Panc1 (cell line): Measurements from ENCODE around the gene BICRA. TPM values are rescaled to one million over a fixed set of nuclear protein-coding genes. Genes with fewer than 3 reads are reported as not detected.
"Not testable (repeated sequence)": the region's sequence is repeated elsewhere in the genome, so short reads cannot be mapped to it uniquely, and the experiment has no call there.

ENCODE experiments used
- ATAC-seq: fragments of 200-7000 bp; cut with Tn5 transposase; 2 replicates; pipeline ENCODE4 v1.9.1; 2020; ENCODE audit warnings: mild to moderate bottlenecking, moderate library complexity
- BruUV-seq: library from RNA; stranded (reverse); fragments of 400-500 nt; replicated peaks from 2 replicates; lab custom pipeline; 2021; lab: Mats Ljungman, UMichigan
- CTCF ChIA-PET: fragments of 300-600 bp; sonication (Branson Sonifier 250); formaldehyde crosslinking; loops from one replicate; lab custom pipeline; 2022; ENCODE audit warnings: antibody characterized with exemption; lab: Charles Lee
- POLR2A ChIA-PET: fragments of 300-600 bp; sonication (Branson Sonifier 250); formaldehyde crosslinking; loops from one replicate; lab custom pipeline; 2022; ENCODE audit warnings: antibody characterized with exemption; lab: Charles Lee
- DNase-seq: peaks from one replicate; pipeline ENCODE4 v3.0.0-alpha.2; 2010; ENCODE audit warnings: low read depth, low spot score
- H3K27ac ChIP-seq: 2 replicates; pipeline ENCODE4 v1.5.1; 2011; ENCODE audit warnings: mild to moderate bottlenecking, low read length, inconsistent platforms
- H3K27me3 ChIP-seq: fragments of 200-500 bp; sonication (Bioruptor generic); 2 replicates; pipeline ENCODE4 v1.6.0; 2014; ENCODE audit warnings: low read length, inconsistent platforms; ENCODE audit not compliant: control insufficient read depth, insufficient read depth
- H3K36me3 ChIP-seq: fragments of 200-500 bp; sonication (Bioruptor generic); 2 replicates; pipeline ENCODE4 v1.5.1; 2014; ENCODE audit warnings: inconsistent platforms, mild to moderate bottlenecking, low read length, moderate library complexity; ENCODE audit not compliant: control insufficient read depth, insufficient read depth
- H3K4me1 ChIP-seq: 2 replicates; pipeline ENCODE4 v1.5.1; 2011; ENCODE audit warnings: inconsistent platforms, mild to moderate bottlenecking, low read length, moderate library complexity; ENCODE audit not compliant: control insufficient read depth, insufficient read depth
- H3K4me3 ChIP-seq, 2 experiments: 2 replicates each; pipeline ENCODE4 v1.5.1; 2011 to 2012; ENCODE audit warnings: low read depth in 2 of 2, low read length in 2 of 2, mild to moderate bottlenecking in 2 of 2, inconsistent platforms in 1 of 2, moderate library complexity in 1 of 2
- H3K9me3 ChIP-seq: fragments of 200-500 bp; sonication (Bioruptor generic); 2 replicates; pipeline ENCODE4 v1.5.1; 2014; ENCODE audit warnings: low read depth, mild to moderate bottlenecking, inconsistent platforms, low read length, moderate library complexity; ENCODE audit not compliant: control insufficient read depth, insufficient read depth
- POLR2AphosphoS5 ChIP-seq: IDR thresholded peaks from 2 replicates; pipeline ENCODE4 v1.6.1; 2012; ENCODE audit warnings: mild to moderate bottlenecking, low read depth, low read length, moderate library complexity
- REST ChIP-seq, 2 experiments: IDR thresholded peaks; 2 replicates each; pipeline ENCODE4 v1.6.1; 2011 to 2012; ENCODE audit warnings: low read depth in 2 of 2, control low read depth in 1 of 2, low read length in 1 of 2, mild to moderate bottlenecking in 1 of 2, moderate library complexity in 1 of 2; ENCODE audit not compliant: insufficient read depth in 1 of 2
- SIN3A ChIP-seq: IDR thresholded peaks from 2 replicates; pipeline ENCODE4 v1.6.1; 2012; ENCODE audit warnings: low read depth, mild to moderate bottlenecking, low read length, moderate library complexity, borderline replicate concordance; ENCODE audit not compliant: insufficient read depth
- TCF7L2 ChIP-seq: IDR thresholded peaks from 2 replicates; pipeline ENCODE4 v1.6.1; 2011; ENCODE audit warnings: mild to moderate bottlenecking, low read depth, low read length, inconsistent platforms
- in situ Hi-C: cut with HindIII; loops from 2 replicates; pipeline ENCODE4 v1.10.0; 2016; ENCODE audit warnings: low sequenced_read_pairs, low pct_unique_long_range_greater_than_20kb
- intact Hi-C: fragments of 100-400 bp; cut with micrococcal nuclease; formaldehyde crosslinking; loops from one replicate; pipeline ENCODE4 v1.10.0; 2022; ENCODE audit not compliant: unreplicated experiment
- total RNA-seq: library from RNA; stranded (reverse); gene quantifications from one replicate; pipeline ENCODE4 v1.2.1, GENCODE V29; 2021; ENCODE audit not compliant: unreplicated experiment
- TF ChIP-seq, protein P1 (sequence below): fragments of 450-650 bp; IDR thresholded peaks from 2 replicates; pipeline ENCODE4 v1.5.1; 2017; ENCODE audit warnings: mild to moderate bottlenecking

BICRA gene
- total RNA-seq, 1 experiment from 2014 or later = 13.7 TPM

GRCh38 chr19:47714339-47714738, 105.4 kb downstream of the BICRA start:
- in situ Hi-C loops (no loop called here), intact Hi-C loops (no loop called here)
- no peak for TF ChIP-seq POLR2AphosphoS5
- TF ChIP-seq, protein P1, sequence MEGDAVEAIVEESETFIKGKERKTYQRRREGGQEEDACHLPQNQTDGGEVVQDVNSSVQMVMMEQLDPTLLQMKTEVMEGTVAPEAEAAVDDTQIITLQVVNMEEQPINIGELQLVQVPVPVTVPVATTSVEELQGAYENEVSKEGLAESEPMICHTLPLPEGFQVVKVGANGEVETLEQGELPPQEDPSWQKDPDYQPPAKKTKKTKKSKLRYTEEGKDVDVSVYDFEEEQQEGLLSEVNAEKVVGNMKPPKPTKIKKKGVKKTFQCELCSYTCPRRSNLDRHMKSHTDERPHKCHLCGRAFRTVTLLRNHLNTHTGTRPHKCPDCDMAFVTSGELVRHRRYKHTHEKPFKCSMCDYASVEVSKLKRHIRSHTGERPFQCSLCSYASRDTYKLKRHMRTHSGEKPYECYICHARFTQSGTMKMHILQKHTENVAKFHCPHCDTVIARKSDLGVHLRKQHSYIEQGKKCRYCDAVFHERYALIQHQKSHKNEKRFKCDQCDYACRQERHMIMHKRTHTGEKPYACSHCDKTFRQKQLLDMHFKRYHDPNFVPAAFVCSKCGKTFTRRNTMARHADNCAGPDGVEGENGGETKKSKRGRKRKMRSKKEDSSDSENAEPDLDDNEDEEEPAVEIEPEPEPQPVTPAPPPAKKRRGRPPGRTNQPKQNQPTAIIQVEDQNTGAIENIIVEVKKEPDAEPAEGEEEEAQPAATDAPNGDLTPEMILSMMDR = no peak
- TF ChIP-seq SIN3A = no peak
- no peak for TF ChIP-seq TCF7L2
- no peak for TF ChIP-seq REST (IDR thresholded peaks at IDR 0.05; ENCODE audit: insufficient read depth in 1 of 2, low read depth in 2 of 2, low read length in 1 of 2)
- Histone ChIP-seq H3K36me3 (no peaks in the 10 kb centered on the region), H3K4me1 (peaks cover 7% of the 10 kb centered on the region), H3K27ac (peak overlapping the region; percentile 66), H3K4me3 (peak overlapping the region; percentile 57 to 74), H3K9me3 (no peaks in the 10 kb centered on the region), H3K27me3 (no peaks in the 10 kb centered on the region)
- TSS peak; percentile 61 for BruUV-seq
- DNase-seq (no peak), ATAC-seq (no peak)
- CTCF ChIA-PET = no interaction called here
- POLR2A ChIA-PET = no interaction called here

GRCh38 chr19:47714855-47715254, 105.9 kb downstream of the BICRA start:
- CTCF ChIA-PET, DNase-seq, H3K27me3 ChIP-seq, H3K27ac ChIP-seq, H3K36me3 ChIP-seq, H3K4me1 ChIP-seq, in situ Hi-C loops, ATAC-seq, BruUV-seq, H3K9me3 ChIP-seq, intact Hi-C loops, POLR2A ChIA-PET: not testable (repeated sequence)
- H3K4me3 ChIP-seq = peak overlapping the region in 1 of 2 experiments; percentile 74; a peak in 1 of 4 replicates

- no peak overlapping the region for H3K4me3 ChIP-seq
- H3K36me3 ChIP-seq = no peaks in the 10 kb centered on the region
- H3K27me3 ChIP-seq = no peaks in the 10 kb centered on the region
- H3K4me1 ChIP-seq = peaks cover 7% of the 10 kb centered on the region
- ATAC-seq = no peak
- in situ Hi-C loops (no loop called here), intact Hi-C loops (no loop called here)
- no TSS peak for BruUV-seq
- TF ChIP-seq TCF7L2 = no peak
- TF ChIP-seq, protein P1 = no peak
- no peak for TF ChIP-seq SIN3A
- TF ChIP-seq REST (IDR thresholded peaks at IDR 0.05; ENCODE audit: insufficient read depth in 1 of 2, low read depth in 2 of 2, low read length in 1 of 2) = no peak
- TF ChIP-seq POLR2AphosphoS5 = no peak
- H3K27ac ChIP-seq = no peak overlapping the region
- DNase-seq = no peak
- no peaks in the 10 kb centered on the region for H3K9me3 ChIP-seq
- ChIA-PET CTCF (no interaction called here), POLR2A (no interaction called here)
Observed at GRCh38 chr19:47716270-47716937, 107.5 kb downstream of the BICRA start.
